ENCODE data around the gene GNG12.

GNG12 gene

GRCh38 chr1:67851800-67852199 lies 18.5 kb upstream of the GNG12 start:
- H3K4me3 Mint-ChIP-seq = no peak overlapping the region
- H3K36me3 Mint-ChIP-seq = no peaks in the 10 kb centered on the region
- H3K27me3 Mint-ChIP-seq = peaks cover 21% of the 10 kb centered on the region
- H3K4me1 Mint-ChIP-seq (ENCODE audit: low read depth) = no peaks in the 10 kb centered on the region
- no peak overlapping the region for H3K27ac Mint-ChIP-seq
- no peaks in the 10 kb centered on the region for H3K9me3 Mint-ChIP-seq (ENCODE audit: low read depth)

DNA sequence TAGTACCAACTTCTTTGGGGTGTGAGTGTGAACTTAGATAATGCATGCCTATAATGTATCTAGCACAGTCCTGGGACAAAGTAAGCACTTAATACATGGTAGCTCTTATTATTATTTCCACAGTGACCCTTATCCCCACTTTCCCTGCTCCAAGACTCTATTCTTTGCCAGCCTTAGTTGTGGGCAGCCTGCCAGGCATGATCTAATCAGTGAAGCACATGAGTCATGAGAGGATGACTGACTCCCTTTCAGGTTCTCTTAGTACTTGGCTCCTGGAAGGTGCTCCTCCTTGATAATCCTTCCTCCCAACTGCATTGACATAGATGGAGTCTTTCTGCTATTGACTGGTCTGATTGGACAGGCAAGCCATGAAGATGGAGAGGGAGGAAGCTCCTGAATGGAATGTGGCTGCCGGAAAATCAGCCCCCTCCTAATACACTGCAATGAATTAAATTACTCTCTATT lies 17.4 kb upstream of the GNG12 start:
- H3K27ac Mint-ChIP-seq = no peak overlapping the region
- H3K36me3 Mint-ChIP-seq = no peaks in the 10 kb centered on the region
- no peaks in the 10 kb centered on the region for H3K4me1 Mint-ChIP-seq (ENCODE audit: low read depth)
- no peaks in the 10 kb centered on the region for H3K9me3 Mint-ChIP-seq (ENCODE audit: low read depth)
- H3K27me3 Mint-ChIP-seq = peaks cover 20% of the 10 kb centered on the region
- no peak overlapping the region for H3K4me3 Mint-ChIP-seq

GRCh38 chr1:67850151-67850551 lies 16.9 kb upstream of the GNG12 start:
- Mint-ChIP-seq H3K4me3 (no peak overlapping the region), H3K27me3 (peaks cover 18% of the 10 kb centered on the region), H3K27ac (no peak overlapping the region), H3K36me3 (no peaks in the 10 kb centered on the region), H3K9me3 (ENCODE audit: low read depth) (no peaks in the 10 kb centered on the region), H3K4me1 (ENCODE audit: low read depth) (no peaks in the 10 kb centered on the region)

DNA sequence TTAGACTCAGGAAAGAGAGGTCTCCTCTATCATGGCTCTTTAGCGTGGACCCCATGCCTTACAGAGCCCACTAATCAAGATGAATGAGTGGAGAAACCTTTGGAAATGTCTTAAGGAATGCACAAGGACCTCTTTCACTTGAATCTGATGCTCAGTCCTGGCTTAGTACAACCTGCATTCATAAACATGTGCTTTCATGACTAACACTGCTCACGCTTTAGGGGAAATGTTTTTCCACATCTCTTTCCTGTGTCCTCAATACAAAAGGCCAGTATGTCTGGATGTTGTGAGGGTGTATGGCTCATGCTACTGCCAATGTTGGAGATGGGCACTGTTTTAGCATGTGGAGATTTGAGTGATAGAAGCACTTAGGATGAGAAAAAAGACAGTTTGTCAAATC lies 14.2 kb upstream of the GNG12 start:
- no peaks in the 10 kb centered on the region for H3K4me1 Mint-ChIP-seq (ENCODE audit: low read depth)
- H3K27me3 Mint-ChIP-seq = peaks cover 18% of the 10 kb centered on the region
- H3K27ac Mint-ChIP-seq = no peak overlapping the region
- no peaks in the 10 kb centered on the region for H3K9me3 Mint-ChIP-seq (ENCODE audit: low read depth)
- H3K36me3 Mint-ChIP-seq = no peaks in the 10 kb centered on the region
- H3K4me3 Mint-ChIP-seq = no peak overlapping the region

GRCh38 chr1:67846538-67846937 lies 13.3 kb upstream of the GNG12 start:
- Mint-ChIP-seq H3K27ac (no peak overlapping the region), H3K27me3 (peaks cover 18% of the 10 kb centered on the region), H3K4me3 (no peak overlapping the region), H3K4me1 (ENCODE audit: low read depth) (no peaks in the 10 kb centered on the region), H3K36me3 (no peaks in the 10 kb centered on the region), H3K9me3 (ENCODE audit: low read depth) (no peaks in the 10 kb centered on the region)

DNA sequence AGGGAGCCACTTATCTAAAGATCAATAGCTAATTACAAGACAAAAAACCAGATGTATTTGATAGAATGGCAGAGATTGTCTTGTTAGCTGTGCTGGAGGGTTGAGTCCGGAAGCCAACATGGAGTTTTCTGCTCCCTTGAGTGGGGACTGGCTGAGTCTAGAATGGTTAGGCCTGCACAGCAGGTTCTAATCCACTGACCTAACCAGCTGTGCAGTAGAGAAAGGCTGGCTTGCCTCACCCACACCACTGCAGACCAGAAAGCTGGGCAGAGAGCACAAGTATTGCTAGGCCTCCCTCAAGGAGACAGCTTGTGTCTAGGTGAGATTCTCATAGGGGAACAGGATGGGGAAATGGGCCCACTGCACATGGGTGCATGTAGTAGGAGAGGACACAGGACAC lies 11.7 kb upstream of the GNG12 start:
- H3K4me3 Mint-ChIP-seq = no peak overlapping the region
- no peaks in the 10 kb centered on the region for H3K4me1 Mint-ChIP-seq (ENCODE audit: low read depth)
- H3K27me3 Mint-ChIP-seq = peaks cover 21% of the 10 kb centered on the region
- H3K36me3 Mint-ChIP-seq = no peaks in the 10 kb centered on the region
- H3K9me3 Mint-ChIP-seq (ENCODE audit: low read depth) = no peaks in the 10 kb centered on the region
- H3K27ac Mint-ChIP-seq = no peak overlapping the region

GRCh38 chr1:67843746-67844145 lies 10.5 kb upstream of the GNG12 start:
- H3K9me3 Mint-ChIP-seq (ENCODE audit: low read depth) = no peaks in the 10 kb centered on the region
- no peak overlapping the region for H3K4me3 Mint-ChIP-seq
- peaks cover 22% of the 10 kb centered on the region for H3K27me3 Mint-ChIP-seq
- H3K36me3 Mint-ChIP-seq = no peaks in the 10 kb centered on the region
- H3K27ac Mint-ChIP-seq = no peak overlapping the region
- H3K4me1 Mint-ChIP-seq (ENCODE audit: low read depth) = no peaks in the 10 kb centered on the region

DNA sequence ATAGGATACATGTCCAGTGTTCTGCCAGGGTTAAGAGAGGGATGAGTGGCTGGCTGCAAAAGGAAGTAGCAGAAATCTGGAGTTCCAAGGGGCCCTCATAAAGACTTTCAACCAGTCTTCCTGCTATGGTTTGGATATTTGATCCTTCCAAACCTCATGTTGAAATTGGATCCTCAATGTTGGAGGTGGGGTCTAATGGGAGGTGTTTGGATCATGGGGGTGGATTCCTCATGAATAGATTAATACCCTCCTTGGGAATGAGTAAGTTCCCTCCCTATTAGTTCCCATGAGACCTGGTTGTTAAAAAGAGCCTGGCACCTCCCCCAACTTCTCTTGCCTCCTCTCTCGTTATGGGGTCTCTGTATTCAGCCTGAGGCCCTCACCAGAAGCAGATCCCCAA lies 10.1 kb upstream of the GNG12 start:
- H3K36me3 Mint-ChIP-seq = no peaks in the 10 kb centered on the region
- no peaks in the 10 kb centered on the region for H3K4me1 Mint-ChIP-seq (ENCODE audit: low read depth)
- peaks cover 24% of the 10 kb centered on the region for H3K27me3 Mint-ChIP-seq
- H3K27ac Mint-ChIP-seq = no peak overlapping the region
- H3K9me3 Mint-ChIP-seq (ENCODE audit: low read depth) = no peaks in the 10 kb centered on the region
- H3K4me3 Mint-ChIP-seq = no peak overlapping the region

- Mint-ChIP-seq H3K9me3 (ENCODE audit: low read depth) (no peaks in the 10 kb centered on the region), H3K4me3 (no peak overlapping the region), H3K27me3 (peaks cover 33% of the 10 kb centered on the region), H3K4me1 (ENCODE audit: low read depth) (no peaks in the 10 kb centered on the region), H3K36me3 (no peaks in the 10 kb centered on the region), H3K27ac (no peak overlapping the region)
Observed at GRCh38 chr1:67840449-67840848, 7.2 kb upstream of the GNG12 start.

DNA sequence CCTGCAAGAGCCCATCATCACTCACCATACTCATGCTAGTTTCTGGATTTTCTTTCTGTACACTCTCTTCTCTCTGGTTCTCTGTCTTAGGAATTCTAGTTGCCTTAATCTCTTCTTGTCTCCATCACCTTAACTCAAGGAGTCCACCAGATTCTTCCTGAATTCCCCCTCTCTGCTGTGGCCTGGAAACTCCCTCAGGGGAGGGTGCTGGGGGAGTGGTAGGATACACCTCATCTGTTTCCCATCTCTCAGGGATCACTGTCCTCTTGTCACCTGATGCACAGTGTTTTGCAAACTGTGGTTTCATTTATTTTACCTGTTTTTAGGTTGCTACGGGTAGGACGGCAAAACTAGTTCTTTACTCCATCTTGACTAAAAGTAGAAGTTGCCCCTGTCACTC lies 6.6 kb upstream of the GNG12 start:
- Mint-ChIP-seq H3K27ac (no peak overlapping the region), H3K9me3 (ENCODE audit: low read depth) (no peaks in the 10 kb centered on the region), H3K27me3 (peaks cover 30% of the 10 kb centered on the region), H3K36me3 (no peaks in the 10 kb centered on the region), H3K4me1 (ENCODE audit: low read depth) (peaks cover under 1% of the 10 kb centered on the region), H3K4me3 (no peak overlapping the region)

DNA sequence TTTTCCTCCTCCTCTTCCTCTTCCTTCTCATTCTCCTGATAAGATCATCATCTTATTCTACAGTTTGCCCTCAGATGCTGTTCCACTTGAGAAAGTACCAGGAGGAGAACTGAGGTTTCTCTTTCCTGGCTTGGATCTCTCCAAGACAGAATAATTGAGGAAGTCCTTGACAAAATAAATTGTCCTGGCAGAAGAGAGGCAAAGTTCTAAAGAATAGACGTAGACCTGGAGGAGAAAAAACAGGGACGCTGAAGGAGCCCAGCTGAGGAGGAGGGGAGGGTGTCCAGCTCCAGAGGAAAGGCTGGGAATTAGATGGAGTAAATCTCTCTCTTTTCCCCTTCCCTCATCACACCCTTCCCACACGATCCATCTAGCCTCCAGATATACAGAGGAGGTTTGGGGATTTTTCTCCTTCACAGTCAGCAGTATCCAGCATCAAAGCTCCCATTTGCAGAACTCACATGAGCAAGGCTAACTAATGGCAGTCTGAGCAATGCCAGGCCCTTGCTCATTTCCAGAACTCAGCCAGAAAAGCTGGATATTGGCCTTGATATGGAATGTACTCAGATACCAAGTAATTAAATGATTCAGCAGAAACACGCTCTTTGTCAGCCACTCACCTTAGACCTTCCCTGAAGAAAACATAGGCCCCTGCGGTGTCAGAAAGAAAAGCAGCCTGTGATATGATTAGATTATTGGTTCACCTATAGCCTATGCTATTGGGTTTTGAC lies 5.1 kb upstream of the GNG12 start:
- Mint-ChIP-seq H3K9me3 (ENCODE audit: low read depth) (no peaks in the 10 kb centered on the region), H3K27me3 (peaks cover 37% of the 10 kb centered on the region)

GRCh38 chr1:67836769-67837168 lies 3.5 kb upstream of the GNG12 start:
- H3K27ac Mint-ChIP-seq = no peak overlapping the region
- no peak overlapping the region for H3K4me3 Mint-ChIP-seq
- H3K4me1 Mint-ChIP-seq (ENCODE audit: low read depth) = peaks cover 20% of the 10 kb centered on the region
- H3K9me3 Mint-ChIP-seq (ENCODE audit: low read depth) = no peaks in the 10 kb centered on the region
- no peaks in the 10 kb centered on the region for H3K36me3 Mint-ChIP-seq
- peaks cover 44% of the 10 kb centered on the region for H3K27me3 Mint-ChIP-seq

More for the DNA sequence above, 5.1 kb upstream of the GNG12 start:
- Mint-ChIP-seq H3K4me1 (ENCODE audit: low read depth) (peaks cover 12% of the 10 kb centered on the region), H3K27ac (no peak overlapping the region), H3K36me3 (no peaks in the 10 kb centered on the region), H3K4me3 (no peak overlapping the region)

GRCh38 chr1:67835663-67836452 lies 2.6 kb upstream of the GNG12 start:
- H3K4me3 Mint-ChIP-seq = no peak overlapping the region
- H3K27me3 Mint-ChIP-seq = peaks cover 44% of the 10 kb centered on the region
- no peak overlapping the region for H3K27ac Mint-ChIP-seq
- peaks cover 22% of the 10 kb centered on the region for H3K4me1 Mint-ChIP-seq (ENCODE audit: low read depth)
- no peaks in the 10 kb centered on the region for H3K36me3 Mint-ChIP-seq
- H3K9me3 Mint-ChIP-seq (ENCODE audit: low read depth) = no peaks in the 10 kb centered on the region

DNA sequence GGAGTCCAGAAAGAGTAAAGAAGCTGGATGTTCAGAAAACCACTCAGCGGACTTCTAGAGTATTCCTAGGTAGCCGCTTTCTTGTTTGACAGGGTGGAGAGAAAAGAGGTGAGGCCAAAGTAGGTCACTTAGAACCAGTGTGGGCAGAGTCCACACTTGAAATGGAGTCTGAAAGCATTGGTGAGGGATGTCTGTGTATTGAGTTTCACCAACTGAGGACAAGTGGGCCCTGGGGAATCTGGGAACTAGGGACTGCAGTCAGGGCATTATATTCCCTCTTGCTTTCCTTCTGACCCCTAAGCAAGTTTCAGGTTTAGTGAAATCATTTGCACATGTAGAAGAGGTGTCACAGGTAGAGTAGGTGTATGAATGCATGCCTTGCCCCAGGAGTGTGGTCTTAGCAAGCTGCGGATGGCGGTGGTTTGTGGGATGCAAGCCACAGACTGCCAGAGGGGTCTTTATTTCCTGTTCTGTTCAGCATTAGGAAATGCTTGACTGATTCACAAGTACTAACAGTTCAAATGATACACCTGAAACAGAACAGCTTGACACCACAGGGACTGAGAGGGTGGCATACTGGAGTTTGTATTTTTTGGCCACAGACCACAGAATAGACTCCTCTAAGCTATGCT lies 1.1 kb upstream of the GNG12 start:
- Mint-ChIP-seq H3K9me3 (ENCODE audit: low read depth) (no peaks in the 10 kb centered on the region), H3K4me3 (peak overlapping the region; percentile 59)

GRCh38 chr1:67833602-67833940 lies 304 bp upstream of the GNG12 start:
- H3K4me1 Mint-ChIP-seq (ENCODE audit: low read depth) = peaks cover 22% of the 10 kb centered on the region
- H3K27ac Mint-ChIP-seq = no peak overlapping the region
- H3K9me3 Mint-ChIP-seq (ENCODE audit: low read depth) = no peaks in the 10 kb centered on the region
- peak overlapping the region; percentile 59 for H3K4me3 Mint-ChIP-seq
- H3K36me3 Mint-ChIP-seq = no peaks in the 10 kb centered on the region
- H3K27me3 Mint-ChIP-seq = peaks cover 38% of the 10 kb centered on the region

More for the DNA sequence above, 1.1 kb upstream of the GNG12 start:
- peaks cover 22% of the 10 kb centered on the region for H3K4me1 Mint-ChIP-seq (ENCODE audit: low read depth)
- H3K36me3 Mint-ChIP-seq = no peaks in the 10 kb centered on the region
- no peak overlapping the region for H3K27ac Mint-ChIP-seq
- H3K27me3 Mint-ChIP-seq = peaks cover 39% of the 10 kb centered on the region
